ENCODE data around the gene CHST9.

The CHST9 gene

DNA sequence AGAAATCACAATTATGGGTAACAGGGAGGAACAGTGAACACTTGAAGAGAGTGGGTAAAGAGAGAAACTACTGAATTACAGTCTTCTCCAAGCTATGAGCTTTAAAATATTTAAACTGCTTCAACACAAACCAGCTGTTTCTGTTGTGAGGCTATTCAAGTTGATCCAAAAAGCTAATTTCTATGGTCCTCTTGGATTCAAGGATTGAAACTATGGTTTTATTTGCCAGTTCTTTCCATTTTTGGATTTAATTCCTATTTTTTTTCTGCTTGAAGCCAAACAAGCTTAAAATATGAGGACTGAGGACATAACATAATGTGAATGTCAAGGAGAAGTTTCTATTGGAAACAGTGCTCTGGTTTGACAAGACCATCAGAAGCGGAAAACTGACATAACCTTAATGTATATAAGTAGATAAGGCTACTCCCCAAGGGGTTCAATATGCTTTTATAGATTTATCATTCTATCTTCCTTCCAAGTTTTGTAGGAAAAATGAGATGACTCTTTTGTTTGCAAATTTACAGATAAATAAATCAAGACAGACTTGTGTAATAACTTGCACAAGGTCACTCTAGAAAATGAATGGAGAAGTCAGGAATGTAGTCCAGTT lies 258.9 kb downstream of the CHST9 start:
- no peak for DNase-seq

DNA sequence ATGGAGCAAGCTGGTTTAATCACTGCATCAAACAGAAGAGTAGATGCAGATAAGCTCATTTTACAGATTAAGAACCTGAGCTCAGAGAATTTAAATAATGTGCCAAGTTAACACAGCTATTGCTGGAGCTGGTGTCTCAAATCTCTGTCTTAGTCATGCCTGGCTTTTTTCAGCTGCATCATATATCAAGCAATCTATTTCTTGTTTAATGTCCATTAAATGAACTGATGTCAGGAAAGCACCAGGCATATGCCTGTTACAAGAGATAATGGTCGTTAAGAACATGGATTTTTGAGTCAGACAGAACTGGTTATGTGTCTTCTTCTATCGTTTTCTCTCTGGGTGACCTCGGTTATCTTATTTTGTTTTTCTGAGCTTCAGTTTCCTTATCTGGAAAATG lies 259.8 kb downstream of the CHST9 start:
- no peak for DNase-seq

DNA sequence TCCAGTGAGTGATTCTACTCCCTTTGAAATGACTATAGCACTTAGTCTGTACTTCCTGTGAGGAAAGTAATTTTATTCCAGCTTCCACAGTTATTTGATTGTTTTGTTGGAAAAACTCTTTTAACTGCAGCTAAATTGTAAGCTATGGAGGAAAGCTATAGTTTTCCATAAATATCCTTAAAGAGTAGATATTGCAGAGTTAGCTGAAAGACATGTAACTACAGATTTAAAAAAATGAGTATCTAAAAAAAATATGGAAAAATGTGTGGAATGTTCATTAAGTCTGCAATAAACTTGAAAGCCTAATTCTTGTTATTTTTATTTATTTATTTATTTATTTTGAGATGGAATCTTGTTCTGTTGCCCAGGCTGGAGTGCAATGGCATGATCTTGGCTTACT lies 262.8 kb downstream of the CHST9 start:
- no peak for DNase-seq

DNA sequence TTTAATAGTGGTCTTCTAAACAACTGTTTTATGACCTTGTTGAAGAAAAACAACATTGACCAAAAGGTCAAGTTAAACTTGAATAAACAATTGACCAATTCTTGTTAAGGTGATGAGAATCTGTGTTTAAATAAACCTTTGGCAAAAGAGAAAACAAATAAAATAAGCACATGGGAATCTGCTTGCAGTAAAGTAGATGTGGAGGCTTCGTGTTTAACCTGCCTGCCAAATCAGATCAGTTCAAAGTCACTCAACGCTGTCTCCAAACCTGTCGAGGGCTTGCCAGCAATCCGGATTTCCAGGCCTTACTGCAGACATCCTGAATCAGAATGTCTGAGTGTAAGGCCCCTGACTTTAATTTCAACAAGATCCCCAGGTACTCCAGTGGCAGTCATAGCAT lies 264.5 kb downstream of the CHST9 start:
- no peak for DNase-seq

DNA sequence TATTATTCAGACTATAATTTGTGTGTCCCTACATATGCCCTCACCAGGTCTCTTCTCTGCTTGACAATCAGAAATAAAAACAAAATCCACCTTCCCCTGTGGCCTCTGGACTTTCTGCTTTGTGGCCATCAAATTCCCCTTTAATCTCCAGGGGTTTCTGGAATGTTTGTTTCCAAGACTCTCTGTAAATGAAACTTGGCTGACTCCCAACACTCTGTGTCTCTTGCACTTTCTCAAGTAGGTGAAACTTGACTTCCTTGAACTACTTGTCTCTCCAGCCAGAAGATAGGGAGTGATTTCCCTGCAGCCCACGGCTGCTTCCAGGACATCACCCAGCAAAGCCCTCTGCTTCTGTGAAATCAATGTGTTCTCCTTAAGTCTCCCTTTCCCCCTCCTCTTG lies 265.5 kb downstream of the CHST9 start:
- DNase-seq = no peak

DNA sequence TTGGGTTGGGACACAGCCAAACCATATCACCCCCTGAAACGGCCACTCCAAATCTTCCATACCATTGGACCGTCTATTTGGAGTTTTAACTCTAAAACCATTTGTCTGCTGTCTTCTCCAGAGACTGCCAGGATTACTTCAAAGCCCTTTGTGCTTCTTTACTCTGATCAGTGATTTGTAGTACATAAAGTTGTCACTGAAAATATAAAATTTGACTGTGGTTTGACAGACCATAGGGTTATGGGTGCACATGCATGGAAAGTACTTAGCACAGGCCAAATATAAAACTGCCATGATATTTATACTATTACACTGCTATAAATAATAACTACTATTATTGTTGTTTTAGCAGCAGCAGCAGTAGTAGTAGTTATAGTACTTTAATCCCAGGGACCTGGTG lies 265.9 kb downstream of the CHST9 start:
- no peak for DNase-seq

DNA sequence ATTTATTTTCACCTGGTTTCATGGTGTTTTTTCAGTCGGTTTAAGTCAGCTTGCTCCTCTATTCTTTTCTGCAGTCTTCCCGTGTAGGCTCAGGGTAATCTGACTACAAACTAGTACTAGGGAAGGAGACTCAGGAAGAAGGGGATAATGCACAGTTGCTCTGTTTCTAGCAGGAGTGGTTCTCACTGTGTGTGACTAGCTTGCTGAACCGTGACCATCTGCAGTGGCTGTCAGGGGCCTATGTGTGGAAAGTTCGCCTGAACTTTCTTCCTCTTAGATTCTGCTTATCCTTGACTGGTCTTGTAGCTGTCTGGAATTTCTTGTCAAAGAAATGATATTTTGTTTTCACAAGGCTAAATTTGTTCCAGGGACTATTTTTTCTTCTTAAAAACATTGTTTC lies 273.3 kb downstream of the CHST9 start:
- DNase-seq = no peak

DNA sequence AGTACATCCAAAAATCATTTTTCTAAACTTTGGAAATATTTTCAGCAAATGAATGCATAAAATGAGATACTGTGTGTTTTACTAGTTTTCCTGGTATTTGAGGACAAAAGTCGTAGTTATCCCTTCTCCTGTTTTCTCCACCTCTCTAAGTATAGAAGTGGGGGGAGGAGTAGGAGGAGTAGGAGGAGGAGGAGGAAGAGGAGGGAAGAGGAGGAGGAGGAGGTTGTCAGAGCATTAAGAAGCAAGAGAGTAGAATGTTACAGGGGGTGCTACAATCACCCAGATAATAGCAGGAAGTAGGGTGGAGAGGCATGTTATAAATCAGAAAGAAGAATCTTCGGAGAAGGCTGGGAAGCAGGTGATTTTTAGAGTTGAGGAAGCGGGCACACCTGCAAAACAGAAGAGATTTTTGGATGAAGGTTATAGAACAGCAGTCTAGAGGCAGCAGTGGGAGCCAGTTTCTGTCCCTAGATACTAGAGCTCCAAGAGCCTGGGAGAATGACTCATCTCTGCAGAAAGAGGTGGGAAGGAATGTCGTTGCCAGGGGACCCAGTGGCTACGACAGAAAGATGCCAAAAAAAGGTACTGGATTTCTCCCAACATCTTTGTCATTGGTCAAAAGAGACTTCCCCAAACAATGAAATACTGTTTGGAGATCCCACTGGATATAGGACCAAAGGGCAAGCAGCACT lies 275.4 kb downstream of the CHST9 start:
- no peak for DNase-seq

DNA sequence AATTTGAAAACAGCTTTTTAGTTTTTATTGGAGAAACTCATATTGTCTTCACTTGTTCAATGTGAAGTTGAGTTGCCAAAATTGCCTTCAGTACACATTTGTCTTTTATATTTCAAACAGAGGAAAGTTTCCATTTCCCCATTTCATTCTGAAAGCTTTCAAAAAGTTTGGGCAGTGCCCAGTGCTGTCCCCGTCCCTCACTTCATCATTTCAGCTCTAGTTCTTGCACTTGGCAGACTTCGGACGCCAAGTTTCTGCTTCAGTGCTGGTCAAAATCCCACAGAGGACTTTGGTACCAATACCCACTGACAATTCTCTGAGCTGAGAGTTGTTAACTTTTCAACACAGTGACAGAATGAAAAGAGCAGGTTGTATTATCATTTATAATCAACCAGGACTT lies 276.2 kb downstream of the CHST9 start:
- DNase-seq = no peak

DNA sequence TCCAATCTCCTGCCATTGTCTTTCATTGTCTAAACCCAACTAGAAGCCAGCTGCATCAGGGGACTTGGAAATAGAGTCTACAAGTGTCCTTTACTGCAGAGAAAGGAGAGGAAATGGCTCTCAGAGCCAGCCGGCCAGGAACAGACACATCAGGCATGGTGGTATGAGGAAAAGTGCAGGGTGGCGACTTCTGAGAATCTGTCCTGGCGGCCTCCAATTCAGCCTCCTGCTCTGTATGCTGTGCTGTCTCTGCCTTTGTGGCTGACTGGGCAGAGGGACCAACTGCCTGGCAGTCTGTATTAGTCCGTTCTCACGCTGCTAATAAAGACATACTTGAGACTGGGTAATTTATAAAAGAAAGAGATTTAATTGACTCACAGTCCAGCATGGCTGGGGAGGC lies 282.8 kb downstream of the CHST9 start:
- DNase-seq = no peak

DNA sequence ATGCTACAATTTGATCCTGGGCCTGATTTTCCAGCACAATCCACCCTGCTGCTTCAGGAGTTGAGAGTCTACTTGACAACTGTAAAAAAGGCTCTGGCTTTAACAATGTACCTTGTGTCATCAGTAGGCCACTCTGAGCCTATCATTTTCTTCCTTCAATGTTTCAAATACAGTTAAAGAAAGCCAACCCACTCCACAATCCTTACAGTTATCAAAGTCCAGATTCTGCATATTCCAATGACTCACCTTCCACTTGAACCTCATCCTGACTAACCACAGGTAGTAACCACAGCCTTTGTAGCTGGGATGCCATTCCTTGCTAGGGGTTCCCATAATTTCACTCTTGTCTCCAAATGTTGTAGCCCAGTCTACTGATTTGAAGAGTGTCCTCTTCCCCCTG lies 284.1 kb downstream of the CHST9 start:
- DNase-seq = no peak

DNA sequence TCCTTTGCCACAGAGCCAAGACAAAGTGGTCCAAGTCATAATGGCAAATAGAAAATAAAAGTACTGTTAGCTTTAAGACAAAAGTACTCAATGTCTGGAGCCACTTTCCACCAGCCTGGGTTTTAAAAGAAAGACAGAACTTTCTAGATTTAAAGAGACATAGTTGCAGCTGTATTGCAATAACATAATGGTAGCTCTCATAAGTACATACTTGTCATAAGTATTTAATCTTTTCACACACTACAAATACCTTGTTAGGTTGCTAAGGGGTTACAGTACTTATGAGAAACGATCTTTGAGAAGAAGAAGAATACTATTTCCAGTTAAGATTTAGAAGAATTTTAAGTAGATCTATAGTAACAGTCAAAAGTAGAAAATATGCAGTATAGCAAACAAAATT lies 290.7 kb downstream of the CHST9 start:
- no peak for DNase-seq

DNA sequence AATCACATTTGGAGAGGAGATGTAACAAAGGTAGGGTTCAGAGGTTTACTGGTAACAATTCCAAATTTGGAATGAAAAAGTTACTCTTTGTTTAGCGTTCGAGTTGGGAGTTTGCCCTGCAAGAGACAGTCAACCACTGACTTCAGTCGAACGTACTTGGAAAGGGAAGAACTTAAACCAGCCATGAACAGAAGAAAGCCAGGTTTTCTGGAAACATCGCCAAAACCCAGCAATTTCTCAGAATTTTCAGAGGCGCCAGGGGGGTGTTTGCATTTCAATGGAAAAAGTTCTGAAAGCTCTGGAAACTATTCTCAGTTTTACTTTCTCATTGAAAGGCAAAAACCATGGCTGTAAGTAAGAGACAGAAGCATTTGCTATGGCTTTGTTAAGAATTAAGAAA lies 291.1 kb downstream of the CHST9 start:
- no peak for DNase-seq

DNA sequence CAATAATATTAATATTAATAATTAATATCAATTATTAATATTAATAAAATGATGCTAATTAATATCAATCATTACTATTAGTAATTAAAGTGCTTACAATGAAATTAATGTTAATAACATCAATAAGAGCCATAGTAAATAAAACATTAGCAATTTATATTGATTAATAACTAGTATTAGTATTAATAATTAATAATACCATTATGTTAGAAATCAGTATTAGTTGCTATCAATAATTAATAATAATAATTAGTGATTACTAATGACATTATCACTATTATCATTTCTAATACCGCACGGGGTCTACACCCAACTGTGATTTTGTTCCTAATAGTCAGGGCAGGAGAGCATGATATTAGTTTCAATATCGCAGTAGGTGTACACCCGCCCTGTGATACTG lies 296.8 kb downstream of the CHST9 start:
- DNase-seq = no peak

DNA sequence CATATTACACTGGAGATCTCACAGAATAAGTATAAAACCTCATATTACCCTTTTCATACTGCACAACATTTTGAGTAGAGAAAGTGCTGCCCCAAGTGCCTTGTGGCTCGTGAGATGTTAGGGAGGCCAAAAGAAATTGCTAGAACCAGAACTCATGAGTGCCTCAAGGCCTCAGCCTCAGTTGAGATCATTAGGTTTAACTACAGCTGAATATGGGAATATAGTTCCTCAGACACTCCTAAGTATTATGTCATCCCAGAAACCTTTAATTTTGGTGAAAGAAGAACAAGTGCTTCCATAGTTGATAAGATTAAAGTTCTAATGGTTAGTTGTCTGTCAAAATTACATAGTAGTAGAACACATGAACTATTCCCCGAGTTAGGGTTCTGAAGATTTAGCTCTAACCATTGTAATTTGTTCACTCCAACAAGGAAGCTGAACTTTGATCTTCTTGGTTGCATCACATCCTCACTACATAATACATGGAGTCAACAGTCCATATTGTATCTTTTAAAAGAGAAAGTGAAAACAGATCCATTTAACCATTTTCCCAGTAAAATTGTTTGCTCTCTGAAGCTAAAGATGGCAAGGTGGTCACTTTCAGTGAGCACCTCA lies 310.0 kb downstream of the CHST9 start:
- no peak for DNase-seq

DNA sequence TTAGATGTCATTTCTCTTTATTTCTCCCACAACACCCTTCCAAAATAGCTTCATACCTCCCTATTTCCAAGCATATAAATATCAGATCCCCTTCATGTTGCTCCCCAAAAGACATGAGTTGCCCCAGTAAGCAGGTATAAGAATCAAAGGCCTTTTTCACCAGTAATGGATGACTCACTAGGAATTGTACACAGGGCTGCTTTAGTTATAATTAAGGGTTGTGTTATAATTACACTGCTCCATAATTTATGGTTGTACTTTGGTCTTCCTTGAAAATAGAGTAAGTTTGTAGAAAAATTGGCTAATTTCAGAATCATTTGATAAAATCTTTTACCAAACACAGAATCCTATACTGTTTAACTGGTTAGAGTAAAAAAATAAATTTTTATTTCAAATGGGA lies 310.8 kb downstream of the CHST9 start:
- DNase-seq = no peak

DNA sequence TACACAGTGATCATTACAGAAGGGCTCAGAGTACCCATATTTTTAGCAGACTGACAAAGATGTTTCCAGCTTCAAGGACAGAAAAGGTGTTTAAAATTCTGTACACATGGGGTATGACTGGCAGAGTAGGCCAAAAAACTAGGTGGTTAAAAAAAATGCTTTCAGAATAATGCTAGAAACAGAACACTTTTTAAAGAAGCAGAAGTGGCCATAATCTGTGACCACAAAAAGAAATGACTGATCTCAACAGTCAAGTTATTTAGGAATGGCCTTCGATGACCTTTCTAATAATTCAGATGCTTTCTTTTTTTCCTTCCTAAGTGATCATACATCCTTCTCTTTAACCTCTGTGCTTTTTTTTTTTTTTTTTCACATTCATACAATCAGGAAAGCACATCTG lies 315.5 kb downstream of the CHST9 start:
- DNase-seq = no peak

DNA sequence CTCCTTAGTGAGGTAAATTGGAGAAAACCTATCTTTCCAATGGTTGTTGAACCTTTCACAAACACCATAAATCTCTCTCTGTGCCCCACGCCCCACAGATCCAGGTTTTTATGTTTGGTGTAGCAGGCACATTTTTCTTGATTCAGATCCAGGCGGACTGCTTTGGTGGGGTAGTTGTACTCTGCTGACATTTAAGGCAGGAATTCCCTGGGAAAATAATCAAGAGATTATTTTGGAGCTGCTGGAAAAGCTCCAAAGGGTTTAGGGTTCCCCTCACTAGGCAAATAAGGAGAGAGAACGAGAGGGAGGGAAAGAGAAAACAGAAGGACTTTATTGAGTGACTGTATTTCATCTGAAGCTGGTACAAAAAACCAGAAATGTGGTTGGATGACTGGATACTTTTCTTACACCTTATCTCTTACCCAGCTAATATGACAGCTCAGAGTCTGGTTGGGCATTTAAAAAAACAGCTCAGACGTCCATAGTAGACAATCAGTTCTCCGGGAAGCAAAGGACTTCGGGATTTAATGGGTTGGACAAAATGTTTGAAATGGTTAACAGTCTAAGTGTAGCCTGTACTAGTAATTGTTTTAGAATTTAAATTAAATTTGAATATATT lies 316.0 kb downstream of the CHST9 start:
- DNase-seq = no peak

DNA sequence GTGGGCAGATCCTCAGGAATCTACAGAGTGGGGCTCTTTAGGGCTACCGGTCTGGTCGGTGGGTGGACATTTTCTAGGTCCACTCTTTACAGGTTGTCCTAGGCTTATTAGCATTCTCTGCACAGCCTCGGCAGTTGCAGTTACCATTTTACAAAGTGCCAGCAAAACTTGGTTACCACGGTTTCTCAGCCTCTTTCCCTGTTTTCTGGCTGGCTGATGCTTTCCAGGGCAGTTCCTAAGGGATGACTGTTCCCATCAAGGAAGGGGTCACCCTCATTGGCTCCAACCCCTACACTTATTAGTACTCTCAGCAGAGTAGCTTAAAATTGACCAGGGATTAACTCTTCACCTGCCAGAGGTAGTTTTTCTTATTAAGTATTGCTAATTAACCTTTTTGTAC lies 317.6 kb downstream of the CHST9 start:
- no peak for DNase-seq

DNA sequence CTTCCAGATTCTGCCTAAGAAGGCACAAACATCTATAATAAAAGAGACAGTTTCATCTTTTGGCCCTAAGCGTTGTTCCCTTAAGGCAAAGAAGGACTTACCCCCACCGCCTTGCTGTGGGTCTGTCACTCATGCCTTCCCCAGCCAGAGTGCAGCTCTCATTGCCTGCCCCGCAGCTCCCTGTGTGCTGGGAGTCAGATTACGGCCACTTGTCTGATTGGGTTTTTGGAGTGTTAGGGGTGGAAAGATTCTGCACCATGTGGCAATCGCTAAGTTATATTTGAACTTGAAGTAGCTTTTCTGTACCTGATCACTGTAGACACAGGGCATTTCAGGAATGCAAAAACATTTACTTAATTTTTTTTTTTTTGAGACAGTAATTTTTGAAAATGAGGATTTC lies 319.6 kb downstream of the CHST9 start, which contains the start of gene AQP4:
TSS of gene AQP4 (minus strand) at position 151 of the 400 bp plus-strand sequence. CDS start at position 133, 18 bp downstream.
- no peak for DNase-seq

DNA sequence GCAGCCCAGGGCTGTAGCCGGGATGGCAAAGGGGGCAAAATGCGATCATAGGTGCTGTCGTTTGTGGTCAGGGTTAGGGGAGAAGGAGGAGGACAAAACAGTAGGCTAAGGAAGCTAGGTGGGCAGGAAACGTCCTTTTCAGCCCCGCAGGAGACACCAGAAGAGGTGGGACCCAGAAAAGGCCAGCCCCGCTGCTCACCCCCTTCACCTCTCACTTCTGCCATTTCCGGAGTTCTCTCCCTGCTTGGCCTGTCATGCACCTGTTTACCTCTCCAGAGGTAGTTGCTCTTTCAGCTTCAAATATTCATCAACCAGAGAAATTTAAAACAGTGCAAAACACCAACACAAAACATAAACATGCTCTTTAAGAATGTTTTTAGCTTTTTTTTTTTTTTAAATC lies 320.4 kb downstream of the CHST9 start:
- DNase-seq = no peak

DNA sequence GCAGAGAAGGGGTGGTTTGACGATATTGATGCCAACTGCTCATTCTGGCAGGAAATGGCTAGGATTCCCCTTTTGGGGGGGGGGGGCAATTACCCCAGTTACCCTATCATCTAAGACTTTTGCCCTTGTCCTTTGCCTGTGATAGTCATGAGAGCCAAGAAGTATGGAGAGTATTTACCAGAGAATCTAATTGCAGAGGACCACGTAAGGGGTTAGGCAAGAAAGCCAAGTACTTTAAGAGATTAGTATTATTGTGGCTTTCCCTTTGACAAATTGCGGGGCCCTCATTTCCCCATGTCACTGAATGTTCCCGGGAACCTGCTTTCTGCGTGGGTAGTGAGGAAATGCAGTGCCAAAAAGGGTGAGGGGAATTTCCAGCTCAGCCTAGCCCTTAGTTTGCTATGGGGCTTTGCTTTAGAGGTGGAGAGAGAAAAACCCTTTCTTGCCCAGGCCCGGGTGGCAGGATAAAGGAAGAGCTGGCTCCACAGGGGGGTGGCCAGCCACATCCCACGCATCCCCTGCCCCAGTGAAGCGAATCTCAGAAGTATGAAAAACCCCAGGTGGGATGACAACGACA lies 321.1 kb downstream of the CHST9 start:
- no peak for DNase-seq

DNA sequence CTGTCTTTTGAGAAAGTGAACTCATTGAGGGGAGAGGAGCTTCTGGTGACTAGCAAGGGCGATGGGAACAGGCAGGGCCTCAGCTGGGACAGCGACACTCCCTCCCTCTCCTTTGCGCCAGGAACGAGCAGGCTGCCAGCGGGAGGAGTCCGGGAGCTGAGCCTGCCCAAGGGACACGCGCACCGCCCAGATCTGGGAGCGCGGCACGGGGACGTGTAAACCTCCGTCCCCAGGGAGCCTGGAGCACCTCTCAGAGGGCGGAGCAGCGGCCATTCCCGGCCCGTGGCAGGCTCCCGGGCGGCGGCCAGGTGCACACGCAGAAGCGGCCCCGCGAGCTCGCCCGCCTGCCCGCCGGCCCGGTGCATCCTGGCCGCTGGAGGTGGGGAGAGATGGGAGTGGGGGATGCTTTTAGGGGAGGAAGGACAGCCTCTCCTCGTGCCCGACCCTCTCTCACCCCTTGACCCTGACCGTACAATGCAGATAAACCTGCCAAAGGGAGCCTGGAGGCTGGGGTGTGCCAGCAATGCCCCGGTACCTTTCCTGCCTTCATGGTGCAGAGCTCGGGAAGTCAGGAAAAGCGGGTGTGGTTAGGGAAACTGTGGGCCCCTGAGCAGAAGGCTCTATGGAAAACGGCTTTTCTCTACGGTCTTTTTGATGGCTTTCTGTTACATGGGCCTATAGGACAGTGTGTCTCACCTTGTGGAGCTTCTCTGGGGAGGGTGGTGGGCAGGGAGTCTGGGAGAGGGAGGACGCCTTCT lies 321.8 kb downstream of the CHST9 start:
- DNase-seq = peak; percentile 13

Data from DMS79 treated with DMSO at 0.1 percent for 48 hours (cell line).